ENCODE measurements around the gene NOVA1.

Gene NOVA1

DNA sequence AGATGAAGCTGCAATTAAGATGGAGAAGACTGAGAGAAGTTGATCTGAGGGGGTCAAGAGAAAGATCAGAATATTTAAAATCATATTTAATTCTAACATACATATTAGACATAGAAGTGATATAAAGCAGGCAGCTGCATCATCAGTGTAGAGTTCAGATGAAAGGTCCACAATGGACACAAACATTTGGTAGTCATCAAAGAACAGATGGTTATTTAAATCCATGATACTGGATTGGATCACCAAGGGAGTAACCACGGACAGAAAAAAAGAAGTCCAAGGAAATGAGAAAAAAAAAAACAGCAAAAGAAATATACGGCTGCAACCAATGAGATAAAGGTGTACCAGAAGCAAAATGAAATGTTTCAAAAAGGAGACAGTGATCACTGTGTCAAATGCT is 20.1 kb downstream of the NOVA1 start:
- H3K36me3 ChIP-seq (ENCODE audit: control insufficient read depth, low read length), result no peaks in the 10 kb centered on the region
- no peak overlapping the region for H3K27ac ChIP-seq (ENCODE audit: low read depth, low read length)
- H3K79me2 ChIP-seq (ENCODE audit: control insufficient read depth, low read length), result no peaks in the 10 kb centered on the region
- no peaks in the 10 kb centered on the region for H3K9me3 ChIP-seq (ENCODE audit: control insufficient read depth, insufficient read depth, low read length)
- H3K4me2 ChIP-seq (ENCODE audit: low read length), result no peak overlapping the region
- TF ChIP-seq, protein P1, sequence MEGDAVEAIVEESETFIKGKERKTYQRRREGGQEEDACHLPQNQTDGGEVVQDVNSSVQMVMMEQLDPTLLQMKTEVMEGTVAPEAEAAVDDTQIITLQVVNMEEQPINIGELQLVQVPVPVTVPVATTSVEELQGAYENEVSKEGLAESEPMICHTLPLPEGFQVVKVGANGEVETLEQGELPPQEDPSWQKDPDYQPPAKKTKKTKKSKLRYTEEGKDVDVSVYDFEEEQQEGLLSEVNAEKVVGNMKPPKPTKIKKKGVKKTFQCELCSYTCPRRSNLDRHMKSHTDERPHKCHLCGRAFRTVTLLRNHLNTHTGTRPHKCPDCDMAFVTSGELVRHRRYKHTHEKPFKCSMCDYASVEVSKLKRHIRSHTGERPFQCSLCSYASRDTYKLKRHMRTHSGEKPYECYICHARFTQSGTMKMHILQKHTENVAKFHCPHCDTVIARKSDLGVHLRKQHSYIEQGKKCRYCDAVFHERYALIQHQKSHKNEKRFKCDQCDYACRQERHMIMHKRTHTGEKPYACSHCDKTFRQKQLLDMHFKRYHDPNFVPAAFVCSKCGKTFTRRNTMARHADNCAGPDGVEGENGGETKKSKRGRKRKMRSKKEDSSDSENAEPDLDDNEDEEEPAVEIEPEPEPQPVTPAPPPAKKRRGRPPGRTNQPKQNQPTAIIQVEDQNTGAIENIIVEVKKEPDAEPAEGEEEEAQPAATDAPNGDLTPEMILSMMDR (IDR thresholded peaks at IDR 0.05; ENCODE audit: low read depth, low read length, poor library complexity, severe bottlenecking), result no peak
- no peaks in the 10 kb centered on the region for H3K27me3 ChIP-seq (ENCODE audit: control insufficient read depth, low read length)
- no peaks in the 10 kb centered on the region for H4K20me1 ChIP-seq (ENCODE audit: control insufficient read depth, insufficient read depth, low read depth, low read length)
- H3K9me2 ChIP-seq (replicated peaks; ENCODE audit: control insufficient read depth, low read length), result no peaks in the 10 kb centered on the region
- no peaks in the 10 kb centered on the region for H3F3A ChIP-seq (ENCODE audit: control insufficient read depth, insufficient read depth)
- no peak overlapping the region for H3K4me3 ChIP-seq (ENCODE audit: low read length)
- no peaks in the 10 kb centered on the region for H3K4me1 ChIP-seq (ENCODE audit: control insufficient read depth, low read length)

DNA sequence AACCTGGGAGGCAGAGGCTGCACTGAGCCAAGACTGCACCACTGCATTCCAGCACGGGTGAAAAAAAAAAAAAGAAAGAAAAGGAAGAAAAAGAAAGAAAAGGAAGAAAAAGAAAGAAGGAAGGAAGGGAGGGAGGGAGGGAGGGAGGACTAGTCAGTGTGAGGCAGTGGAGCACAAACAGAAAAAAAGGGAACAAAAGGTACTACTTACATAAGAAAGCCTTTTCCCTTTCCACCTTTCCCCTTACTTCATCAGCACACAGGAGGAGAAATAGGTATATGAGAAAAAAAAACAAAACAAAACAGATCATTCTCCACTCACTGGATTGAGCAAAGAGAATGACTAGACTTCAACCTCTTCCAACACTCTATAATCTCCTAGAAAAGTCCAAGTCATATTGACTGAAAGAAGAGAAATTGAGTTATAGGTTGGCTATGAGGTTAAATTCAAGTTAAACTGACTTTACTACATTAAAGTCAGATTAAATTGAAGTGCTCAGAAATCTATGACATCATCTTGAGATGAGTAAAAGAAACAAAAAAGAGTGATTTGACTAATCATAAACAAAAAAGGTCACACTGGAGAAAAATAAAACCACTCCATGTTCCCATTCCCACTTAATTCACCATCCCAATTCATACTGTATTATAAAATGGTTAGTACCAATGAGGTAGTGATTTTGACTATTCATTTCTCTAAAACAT is 43.6 kb downstream of the NOVA1 start:
- Histone ChIP-seq H3K4me2 (ENCODE audit: low read length) (no peak overlapping the region), H3K36me3 (ENCODE audit: control insufficient read depth, low read length) (no peaks in the 10 kb centered on the region), H3K4me1 (ENCODE audit: control insufficient read depth, low read length) (no peaks in the 10 kb centered on the region), H3K27ac (ENCODE audit: low read depth, low read length) (no peak overlapping the region), H3K27me3 (ENCODE audit: control insufficient read depth, low read length) (no peaks in the 10 kb centered on the region), H4K20me1 (ENCODE audit: control insufficient read depth, insufficient read depth, low read depth, low read length) (no peaks in the 10 kb centered on the region), H3K79me2 (ENCODE audit: control insufficient read depth, low read length) (no peaks in the 10 kb centered on the region), H3K9me2 (replicated peaks; ENCODE audit: control insufficient read depth, low read length) (no peaks in the 10 kb centered on the region), H3K9me3 (ENCODE audit: control insufficient read depth, insufficient read depth, low read length) (no peaks in the 10 kb centered on the region; the same call in 1 of the 2 replicates), H3K4me3 (ENCODE audit: low read length) (no peak overlapping the region), H3F3A (ENCODE audit: control insufficient read depth, insufficient read depth) (no peaks in the 10 kb centered on the region)
- TF ChIP-seq, protein P1 (IDR thresholded peaks at IDR 0.05; ENCODE audit: low read depth, low read length, poor library complexity, severe bottlenecking), result no peak
- no peak for TF ChIP-seq EZH2phosphoT487 (IDR thresholded peaks at IDR 0.05; ENCODE audit: borderline replicate concordance, low read length)

DNA sequence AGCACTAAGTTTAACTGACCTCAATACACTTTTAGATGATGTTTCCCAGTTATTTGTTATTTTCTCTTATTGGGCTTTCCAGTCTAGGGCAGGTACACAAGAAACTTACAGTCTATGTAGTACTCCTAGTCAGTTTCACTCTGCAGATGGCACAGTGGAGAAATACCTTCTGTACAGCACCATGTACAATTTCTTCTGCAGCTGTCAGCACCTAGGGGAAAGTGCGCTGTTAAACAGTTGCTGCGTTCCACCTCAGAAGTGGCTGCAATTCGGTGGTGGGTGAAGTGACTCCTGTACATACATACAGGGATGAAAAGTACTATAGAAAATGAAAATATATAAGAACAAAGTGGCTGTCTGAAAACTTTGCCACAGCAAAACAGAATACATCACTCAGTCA is 48.3 kb downstream of the NOVA1 start:
- no peaks in the 10 kb centered on the region for H3K27me3 ChIP-seq (ENCODE audit: control insufficient read depth, low read length)
- no peaks in the 10 kb centered on the region for H3K9me2 ChIP-seq (replicated peaks; ENCODE audit: control insufficient read depth, low read length)
- no peaks in the 10 kb centered on the region for H4K20me1 ChIP-seq (ENCODE audit: control insufficient read depth, insufficient read depth, low read depth, low read length)
- H3F3A ChIP-seq (ENCODE audit: control insufficient read depth, insufficient read depth), result no peaks in the 10 kb centered on the region
- H3K4me2 ChIP-seq (ENCODE audit: low read length), result no peak overlapping the region
- H3K4me1 ChIP-seq (ENCODE audit: control insufficient read depth, low read length), result no peaks in the 10 kb centered on the region
- H3K4me3 ChIP-seq (ENCODE audit: low read length), result no peak overlapping the region
- H3K36me3 ChIP-seq (ENCODE audit: control insufficient read depth, low read length), result no peaks in the 10 kb centered on the region
- H3K9me3 ChIP-seq (ENCODE audit: control insufficient read depth, insufficient read depth, low read length), result no peaks in the 10 kb centered on the region
- no peak for TF ChIP-seq EZH2phosphoT487 (IDR thresholded peaks at IDR 0.05; ENCODE audit: borderline replicate concordance, low read length)
- TF ChIP-seq, protein P1 (IDR thresholded peaks at IDR 0.05; ENCODE audit: low read depth, low read length, poor library complexity, severe bottlenecking), result no peak
- H3K79me2 ChIP-seq (ENCODE audit: control insufficient read depth, low read length), result no peaks in the 10 kb centered on the region
- no peak overlapping the region for H3K27ac ChIP-seq (ENCODE audit: low read depth, low read length)
